ENCODE results near the gene SEMA5B. TPM values are rescaled to one million over a fixed set of nuclear protein-coding genes. Genes with fewer than 3 reads are reported as not detected.

The SEMA5B gene
- not detected for total RNA-seq

GRCh38 chr3:123027292-123028232 lies at the start of gene SEMA5B:
Gene SEMA5B, minus strand, starts transcription at chr3:123027763. Its CDS starts 66,500 bp downstream, at chr3:122961263.
- no peak for DNase-seq
- peaks cover 12% of the 10 kb centered on the region for H3K4me1 Mint-ChIP-seq
- H3K4me3 Mint-ChIP-seq, result peak within 1 kb of the TSS; percentile 44
- no peaks in the 10 kb centered on the region for H3K36me3 Mint-ChIP-seq
- ATAC-seq, result peak; percentile 55
- peaks cover 45% of the 10 kb centered on the region for H3K27me3 Mint-ChIP-seq
- H3K27ac Mint-ChIP-seq, result no peak within 1 kb of the TSS
- CTCF ChIA-PET, result interaction anchor here (0.5 to 5.7 kb wide), 26 partner anchors 9 to 1488 kb away, joined by 3 to 55 read pairs (median 3); partner anchors contain the start of gene POLQ
- H3K9me3 Mint-ChIP-seq (ENCODE audit: low read depth), result no peaks in the 10 kb centered on the region

- H3K4me1 Mint-ChIP-seq, result peaks cover 6% of the 10 kb centered on the region
- no peak for DNase-seq
- no peaks in the 10 kb centered on the region for H3K27me3 Mint-ChIP-seq
- ATAC-seq, result no peak
- CTCF ChIA-PET, result no interaction called here
- no peaks in the 10 kb centered on the region for H3K36me3 Mint-ChIP-seq
- H3K27ac Mint-ChIP-seq, result no peak overlapping the region
- no peaks in the 10 kb centered on the region for H3K9me3 Mint-ChIP-seq (ENCODE audit: low read depth)
- no peak overlapping the region for H3K4me3 Mint-ChIP-seq
These were observed 49.2 kb upstream of the SEMA5B start for GRCh38 chr3:123076496-123077418.

GRCh38 chr3:123076112-123076495 lies 48.5 kb upstream of the SEMA5B start:
- no peaks in the 10 kb centered on the region for H3K27me3 Mint-ChIP-seq
- CTCF ChIA-PET, result no interaction called here

GRCh38 chr3:123075359-123075758 lies 47.8 kb upstream of the SEMA5B start:
- CTCF ChIA-PET, result no interaction called here
- Mint-ChIP-seq H3K9me3 (ENCODE audit: low read depth) (no peaks in the 10 kb centered on the region), H3K4me1 (peaks cover 3% of the 10 kb centered on the region), H3K27ac (no peak overlapping the region), H3K27me3 (no peaks in the 10 kb centered on the region), H3K36me3 (no peaks in the 10 kb centered on the region), H3K4me3 (no peak overlapping the region)
- DNase-seq (no peak), ATAC-seq (no peak)

More at GRCh38 chr3:123076112-123076495, 48.5 kb upstream of the SEMA5B start:
- H3K27ac Mint-ChIP-seq, result no peak overlapping the region
- peaks cover 3% of the 10 kb centered on the region for H3K4me1 Mint-ChIP-seq
- H3K4me3 Mint-ChIP-seq, result no peak overlapping the region
- no peaks in the 10 kb centered on the region for H3K9me3 Mint-ChIP-seq (ENCODE audit: low read depth)
- no peaks in the 10 kb centered on the region for H3K36me3 Mint-ChIP-seq
- DNase-seq (no peak), ATAC-seq (no peak)

GRCh38 chr3:123072564-123072963 lies 45.0 kb upstream of the SEMA5B start:
- peaks cover 16% of the 10 kb centered on the region for H3K4me1 Mint-ChIP-seq
- DNase-seq (no peak), ATAC-seq (no peak)
- CTCF ChIA-PET, result no interaction called here
- no peak overlapping the region for H3K27ac Mint-ChIP-seq
- H3K27me3 Mint-ChIP-seq, result no peaks in the 10 kb centered on the region
- no peaks in the 10 kb centered on the region for H3K9me3 Mint-ChIP-seq (ENCODE audit: low read depth)
- no peaks in the 10 kb centered on the region for H3K36me3 Mint-ChIP-seq
- H3K4me3 Mint-ChIP-seq, result no peak overlapping the region

GRCh38 chr3:123072152-123072551 lies 44.6 kb upstream of the SEMA5B start:
- CTCF ChIA-PET, result no interaction called here
- Mint-ChIP-seq H3K36me3 (no peaks in the 10 kb centered on the region), H3K4me3 (no peak overlapping the region), H3K9me3 (ENCODE audit: low read depth) (no peaks in the 10 kb centered on the region), H3K4me1 (peaks cover 16% of the 10 kb centered on the region), H3K27ac (no peak overlapping the region), H3K27me3 (no peaks in the 10 kb centered on the region)
- ATAC-seq, result no peak
- DNase-seq, result no peak

- Mint-ChIP-seq H3K4me3 (no peak overlapping the region), H3K9me3 (ENCODE audit: low read depth) (no peaks in the 10 kb centered on the region), H3K4me1 (peaks cover 19% of the 10 kb centered on the region), H3K36me3 (no peaks in the 10 kb centered on the region), H3K27me3 (no peaks in the 10 kb centered on the region), H3K27ac (no peak overlapping the region)
- CTCF ChIA-PET, result no interaction called here
- DNase-seq, result no peak
- no peak for ATAC-seq
These were observed 44.0 kb upstream of the SEMA5B start for GRCh38 chr3:123071581-123071980.

GRCh38 chr3:123071146-123071545 lies 43.6 kb upstream of the SEMA5B start:
- Mint-ChIP-seq H3K4me1 (peaks cover 23% of the 10 kb centered on the region), H3K4me3 (no peak overlapping the region), H3K27me3 (no peaks in the 10 kb centered on the region), H3K9me3 (ENCODE audit: low read depth) (no peaks in the 10 kb centered on the region), H3K36me3 (no peaks in the 10 kb centered on the region), H3K27ac (no peak overlapping the region)
- no peak for ATAC-seq
- CTCF ChIA-PET, result no interaction called here
- no peak for DNase-seq

- Mint-ChIP-seq H3K9me3 (ENCODE audit: low read depth) (no peaks in the 10 kb centered on the region), H3K27me3 (no peaks in the 10 kb centered on the region), H3K4me1 (peaks cover 26% of the 10 kb centered on the region), H3K4me3 (no peak overlapping the region), H3K27ac (no peak overlapping the region), H3K36me3 (no peaks in the 10 kb centered on the region)
- DNase-seq (no peak), ATAC-seq (no peak)
- CTCF ChIA-PET, result no interaction called here
These were observed 42.9 kb upstream of the SEMA5B start for GRCh38 chr3:123070510-123070909.

- H3K27me3 Mint-ChIP-seq, result peaks cover 8% of the 10 kb centered on the region
- H3K36me3 Mint-ChIP-seq, result no peaks in the 10 kb centered on the region
- no peak overlapping the region for H3K27ac Mint-ChIP-seq
- H3K4me3 Mint-ChIP-seq, result peak overlapping the region; percentile 77
- H3K4me1 Mint-ChIP-seq, result peaks cover 39% of the 10 kb centered on the region
- CTCF ChIA-PET, result no interaction called here
- DNase-seq, result no peak
- no peak for ATAC-seq
- no peaks in the 10 kb centered on the region for H3K9me3 Mint-ChIP-seq (ENCODE audit: low read depth)
These were observed 41.2 kb upstream of the SEMA5B start for GRCh38 chr3:123068601-123069381.

GRCh38 chr3:123067689-123068600 lies 40.4 kb upstream of the SEMA5B start:
- H3K36me3 Mint-ChIP-seq, result no peaks in the 10 kb centered on the region
- peak overlapping the region; percentile 77 for H3K4me3 Mint-ChIP-seq
- peaks cover 10% of the 10 kb centered on the region for H3K27me3 Mint-ChIP-seq
- CTCF ChIA-PET, result interaction anchor here (1.3 to 1.7 kb wide), 2 partner anchors 13 to 389 kb away, joined by 4 read pairs; no protein-coding TSS in a partner anchor
- DNase-seq (peak; percentile 47), ATAC-seq (peak; percentile 47)
- peaks cover 39% of the 10 kb centered on the region for H3K4me1 Mint-ChIP-seq
- H3K27ac Mint-ChIP-seq, result no peak overlapping the region
- no peaks in the 10 kb centered on the region for H3K9me3 Mint-ChIP-seq (ENCODE audit: low read depth)
